ENCODE data around the gene WNK2.

DNA sequence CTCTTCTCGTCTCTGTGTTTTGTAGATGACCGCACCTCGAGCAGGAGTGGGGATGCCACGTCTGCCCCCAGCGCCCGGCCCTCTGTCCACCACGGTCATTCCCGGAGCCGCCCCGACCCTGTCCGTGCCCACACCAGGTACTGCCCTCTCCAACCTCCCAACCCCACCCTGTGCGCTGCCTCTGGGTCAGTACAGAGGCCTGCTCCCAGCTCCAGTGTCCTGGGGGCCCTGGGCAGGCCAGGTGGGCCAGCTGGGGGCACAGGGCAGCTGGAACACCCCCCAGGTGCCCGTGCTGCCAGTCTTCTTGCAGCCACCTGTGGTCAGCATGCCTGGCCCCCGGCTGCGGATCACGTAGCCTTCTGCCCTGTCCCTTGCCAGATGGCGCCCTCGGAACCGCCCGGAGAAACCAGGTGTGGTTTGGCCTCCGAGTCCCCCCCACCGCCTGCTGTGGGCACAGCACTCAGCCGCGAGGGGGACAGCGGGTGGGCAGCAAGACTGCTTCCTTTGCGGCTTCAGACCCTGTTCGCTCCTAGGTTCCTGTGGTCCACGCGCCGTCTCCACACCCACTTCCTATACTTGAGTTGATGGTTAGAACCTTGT is 133.7 kb downstream of the WNK2 start:
- TF ChIP-seq, protein P1, sequence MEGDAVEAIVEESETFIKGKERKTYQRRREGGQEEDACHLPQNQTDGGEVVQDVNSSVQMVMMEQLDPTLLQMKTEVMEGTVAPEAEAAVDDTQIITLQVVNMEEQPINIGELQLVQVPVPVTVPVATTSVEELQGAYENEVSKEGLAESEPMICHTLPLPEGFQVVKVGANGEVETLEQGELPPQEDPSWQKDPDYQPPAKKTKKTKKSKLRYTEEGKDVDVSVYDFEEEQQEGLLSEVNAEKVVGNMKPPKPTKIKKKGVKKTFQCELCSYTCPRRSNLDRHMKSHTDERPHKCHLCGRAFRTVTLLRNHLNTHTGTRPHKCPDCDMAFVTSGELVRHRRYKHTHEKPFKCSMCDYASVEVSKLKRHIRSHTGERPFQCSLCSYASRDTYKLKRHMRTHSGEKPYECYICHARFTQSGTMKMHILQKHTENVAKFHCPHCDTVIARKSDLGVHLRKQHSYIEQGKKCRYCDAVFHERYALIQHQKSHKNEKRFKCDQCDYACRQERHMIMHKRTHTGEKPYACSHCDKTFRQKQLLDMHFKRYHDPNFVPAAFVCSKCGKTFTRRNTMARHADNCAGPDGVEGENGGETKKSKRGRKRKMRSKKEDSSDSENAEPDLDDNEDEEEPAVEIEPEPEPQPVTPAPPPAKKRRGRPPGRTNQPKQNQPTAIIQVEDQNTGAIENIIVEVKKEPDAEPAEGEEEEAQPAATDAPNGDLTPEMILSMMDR (IDR thresholded peaks at IDR 0.05), result no peak
- no peak for TF ChIP-seq POLR2A (IDR thresholded peaks at IDR 0.05)

All from adrenal gland (tissue), 5 donors.